Measurements from ENCODE around the gene RNF144A. TPM values are rescaled to one million over a fixed set of nuclear protein-coding genes. Genes with fewer than 3 reads are reported as not detected.

The RNF144A gene
- total and polyA plus RNA-seq, 11 donors = 3.5 to 27.2 (median 11.9) TPM

- no peak overlapping the region for H3K4me3 ChIP-seq
- ATAC-seq = peak in 2 of 4 donors; percentile 34 to 43
- TF ChIP-seq POLR2A (IDR thresholded peaks at IDR 0.05) (no peak), CTCF (IDR thresholded peaks at IDR 0.05) (no peak)
- H3K36me3 ChIP-seq = peaks cover 0 to under 1% (median 0%) of the 10 kb centered on the region in 9 donors
- intact Hi-C loops (cut with DNase I) = loop anchor here in 1 of 10 donors (5.0 kb wide), 1 partner anchor 84 kb away; no protein-coding TSS in a partner anchor
- no peaks in the 10 kb centered on the region for H3K9me3 ChIP-seq
- H3K27ac ChIP-seq = no peak overlapping the region
- 61 to 77% (median 71%) methylated on average over 10 of the region's 10 CpGs for WGBS, 4 donors
- H3K4me1 ChIP-seq = peaks cover 16 to 96% (median 56%) of the 10 kb centered on the region in 12 donors
- H3K27me3 ChIP-seq = no peaks in the 10 kb centered on the region
- DNase-seq = peak in 1 of 5 donors; percentile 47
These were observed 6.1 kb downstream of the RNF144A start for GRCh38 chr2:6923319-6923718.

- intact Hi-C loops (cut with DNase I) = loop anchor here in 1 of 10 donors (5.0 kb wide), 1 partner anchor 83 kb away; no protein-coding TSS in a partner anchor
- H3K4me3 ChIP-seq = no peak overlapping the region
- H3K4me1 ChIP-seq = peaks cover 16 to 96% (median 58%) of the 10 kb centered on the region in 12 donors
- no peaks in the 10 kb centered on the region for H3K27me3 ChIP-seq
- WGBS, 4 donors = 92 to 96% (median 92%) methylated on average over 19 of the region's 19 CpGs
- no peak for TF ChIP-seq CTCF (IDR thresholded peaks at IDR 0.05)
- TF ChIP-seq POLR2A (IDR thresholded peaks at IDR 0.05) = no peak
- no peaks in the 10 kb centered on the region for H3K9me3 ChIP-seq
- H3K27ac ChIP-seq = no peak overlapping the region
- no peak for DNase-seq
- H3K36me3 ChIP-seq = peaks cover 0 to 4% (median 0%) of the 10 kb centered on the region in 9 donors
- ATAC-seq = no peak
These were observed 7.1 kb downstream of the RNF144A start for GRCh38 chr2:6924101-6924923.

- Histone ChIP-seq H3K4me3 (no peak overlapping the region), H3K27ac (no peak overlapping the region), H3K9me3 (no peaks in the 10 kb centered on the region), H3K36me3 (peaks cover 0 to 4% (median 0%) of the 10 kb centered on the region in 9 donors), H3K4me1 (peaks cover 16 to 96% (median 55%) of the 10 kb centered on the region in 12 donors), H3K27me3 (no peaks in the 10 kb centered on the region)
- no peak for DNase-seq
- WGBS, 4 donors = 32 to 54% (median 52%) methylated on average over 7 of the region's 7 CpGs
- intact Hi-C loops (cut with DNase I) = loop anchor here in 2 of 10 donors (5.0 kb wide), 2 partner anchors 42 to 82 kb away; no protein-coding TSS in a partner anchor
- no peak for TF ChIP-seq POLR2A (IDR thresholded peaks at IDR 0.05)
- no peak for TF ChIP-seq CTCF (IDR thresholded peaks at IDR 0.05)
- no peak for ATAC-seq
These were observed 7.8 kb downstream of the RNF144A start for GRCh38 chr2:6924924-6925409.

GRCh38 chr2:6926071-6926732, 9.0 kb downstream of the RNF144A start:
- DNase-seq (no peak), ATAC-seq (no peak)
- peak overlapping the region in 1 of 12 donors; percentile 41 for H3K27ac ChIP-seq
- no peaks in the 10 kb centered on the region for H3K9me3 ChIP-seq
- H3K4me1 ChIP-seq = peaks cover 5 to 95% (median 45%) of the 10 kb centered on the region in 12 donors
- peaks cover 0 to 4% (median 0%) of the 10 kb centered on the region in 9 donors for H3K36me3 ChIP-seq
- WGBS, 4 donors = 76 to 88% (median 83%) methylated on average over 14 of the region's 14 CpGs
- no peak overlapping the region for H3K4me3 ChIP-seq
- no peaks in the 10 kb centered on the region for H3K27me3 ChIP-seq
- intact Hi-C loops (cut with DNase I) = loop anchor here in 1 of 10 donors (5.0 kb wide), 1 partner anchor 41 kb away; no protein-coding TSS in a partner anchor
- TF ChIP-seq CTCF (IDR thresholded peaks at IDR 0.05) (no peak), POLR2A (IDR thresholded peaks at IDR 0.05) (no peak)
